ENCODE data around the gene LUC7L. TPM values are rescaled to one million over a fixed set of nuclear protein-coding genes. Genes with fewer than 3 reads are reported as not detected.

LUC7L gene
- total RNA-seq, 1 experiment from 2014 or later, result 137 TPM

GRCh38 chr16:247027-247426, 17.8 kb upstream of the LUC7L start:
- Histone ChIP-seq H3K18ac (ENCODE audit: insufficient read length, low read depth, low read length) (no peak overlapping the region), H4K8ac (replicated peaks; ENCODE audit: insufficient read length, low read depth, low read length) (no peak overlapping the region), H3K4ac (ENCODE audit: low read depth, low read length) (no peak overlapping the region), H3K23ac (ENCODE audit: insufficient read length, low read depth, low read length) (no peak overlapping the region), H3K56ac (ENCODE audit: insufficient read length, low read depth, low read length) (no peak overlapping the region), H2BK5ac (ENCODE audit: insufficient read length, low read length) (no peak overlapping the region), H3K14ac (ENCODE audit: insufficient read depth, low read length) (no peak overlapping the region), H4K5ac (ENCODE audit: insufficient read length, low read depth, low read length) (no peak overlapping the region), H3K23me2 (ENCODE audit: insufficient read length, low read depth, low read length, poor library complexity, severe bottlenecking) (no peaks in the 10 kb centered on the region), H3K4me2 (ENCODE audit: insufficient read depth, insufficient read length, low read length) (no peak overlapping the region), H3K79me2 (ENCODE audit: insufficient read depth, low read length) (no peaks in the 10 kb centered on the region; the same call in 1 of the 2 replicates), H3K27me3 (ENCODE audit: insufficient read depth, low read length) (no peaks in the 10 kb centered on the region), H2BK20ac (ENCODE audit: low read depth, low read length, poor library complexity, severe bottlenecking) (no peak overlapping the region), H2AK5ac (ENCODE audit: insufficient read length, low read length) (no peak overlapping the region), H2BK15ac (ENCODE audit: low read depth, low read length) (no peak overlapping the region), H4K91ac (ENCODE audit: insufficient read length, low read depth, low read length) (no peak overlapping the region), H3K9ac (ENCODE audit: extremely low read depth, insufficient read length, low read length) (no peak overlapping the region), H3K27ac (ENCODE audit: insufficient read length, low read depth, low read length) (no peak overlapping the region), H2BK12ac (ENCODE audit: insufficient read length, low read depth, low read length) (no peak overlapping the region), H2AFZ (ENCODE audit: low read length) (no peak overlapping the region), H2BK120ac (ENCODE audit: low read depth, low read length, poor library complexity, severe bottlenecking) (no peak overlapping the region), H3K9me3 (ENCODE audit: control insufficient read depth, low read depth, low read length) (no peaks in the 10 kb centered on the region), H3K79me1 (ENCODE audit: insufficient read depth, low read depth, low read length, poor library complexity, severe bottlenecking) (peaks cover 8% of the 10 kb centered on the region), H4K20me1 (ENCODE audit: control insufficient read depth, insufficient read depth, insufficient read length) (no peaks in the 10 kb centered on the region), H3K4me1 (ENCODE audit: insufficient read depth, low read length) (no peaks in the 10 kb centered on the region), H3T11ph (ENCODE audit: low read length) (no peak overlapping the region)
- WGBS (ENCODE audit: extremely low coverage, insufficient read length, low lambda C conversion rate), result no CpG with 5 or more reads among the region's 12 CpGs
- Mint-ChIP-seq H3K27ac (peak overlapping the region in 2 of 3 experiments; percentile 20 to 63; a peak in 1 of 7 replicates), H3K4me3 (no peak overlapping the region), H3K9me3 (no peaks in the 10 kb centered on the region), H3K4me1 (peaks cover 0 to under 1% of the 10 kb centered on the region in 2 experiments; a peak in 2 of 4 replicates), H3K27me3 (ENCODE audit: low read depth) (no peaks in the 10 kb centered on the region), H3K36me3 (ENCODE audit: insufficient read depth in 1 of 3, low read depth in 3 of 3) (peaks cover 0 to 11% (median 10%) of the 10 kb centered on the region in 3 experiments; a peak in 4 of 7 replicates)
- DNase-seq, result no peak
- TF ChIP-seq CTCF (conservative IDR thresholded peaks at IDR 0.05), result no peak
